Measurements from ENCODE around the gene MYL11.

Gene MYL11

GRCh38 chr16:30406795-30407101 is 32.1 kb downstream of the MYL11 start:
- H3K36me3 Mint-ChIP-seq (ENCODE audit: low read depth), result peaks cover 11% of the 10 kb centered on the region
- no peaks in the 10 kb centered on the region for H3K9me3 Mint-ChIP-seq
- peak overlapping the region; percentile 94 for H3K27ac Mint-ChIP-seq
- H3K4me1 Mint-ChIP-seq, result peaks cover 29% of the 10 kb centered on the region
- peak overlapping the region; percentile 87 for H3K4me3 Mint-ChIP-seq
- no peak for TF ChIP-seq CTCF (IDR thresholded peaks at IDR 0.05)
- DNase-seq, result no peak
- H3K27me3 Mint-ChIP-seq (ENCODE audit: low read depth, poor library complexity), result peaks cover 2% of the 10 kb centered on the region

GRCh38 chr16:30407102-30407803 is 32.7 kb downstream of the MYL11 start, which contains the start of gene ZNF771:
TSS of gene ZNF771 (plus strand) at chr16:30407606. CDS start at chr16:30408054, 448 bp downstream.
- peak within 1 kb of the TSS; percentile 94 for H3K27ac Mint-ChIP-seq
- H3K4me3 Mint-ChIP-seq, result peak within 1 kb of the TSS; percentile 87
- peaks cover 32% of the 10 kb centered on the region for H3K4me1 Mint-ChIP-seq
- peaks cover 16% of the 10 kb centered on the region for H3K36me3 Mint-ChIP-seq (ENCODE audit: low read depth)
- no peaks in the 10 kb centered on the region for H3K9me3 Mint-ChIP-seq
- DNase-seq, result peak; percentile 93
- TF ChIP-seq CTCF (IDR thresholded peaks at IDR 0.05), result peak; percentile 6
- H3K27me3 Mint-ChIP-seq (ENCODE audit: low read depth, poor library complexity), result peaks cover 2% of the 10 kb centered on the region

- Mint-ChIP-seq H3K4me1 (peaks cover 33% of the 10 kb centered on the region), H3K9me3 (no peaks in the 10 kb centered on the region), H3K4me3 (peak overlapping the region; percentile 82), H3K27ac (no peak overlapping the region), H3K36me3 (ENCODE audit: low read depth) (peaks cover 17% of the 10 kb centered on the region), H3K27me3 (ENCODE audit: low read depth, poor library complexity) (no peaks in the 10 kb centered on the region)
- no peak for TF ChIP-seq CTCF (IDR thresholded peaks at IDR 0.05)
- no peak for DNase-seq
Observed at GRCh38 chr16:30407804-30408534, 33.4 kb downstream of the MYL11 start.

GRCh38 chr16:30409125-30410060 is 34.8 kb downstream of the MYL11 start:
- Mint-ChIP-seq H3K27ac (peak overlapping the region; percentile 51), H3K4me3 (peak overlapping the region; percentile 82), H3K36me3 (ENCODE audit: low read depth) (peaks cover 29% of the 10 kb centered on the region), H3K9me3 (no peaks in the 10 kb centered on the region), H3K4me1 (peaks cover 33% of the 10 kb centered on the region), H3K27me3 (ENCODE audit: low read depth, poor library complexity) (no peaks in the 10 kb centered on the region)
- DNase-seq, result peak; percentile 96
- peak; percentile 92 for TF ChIP-seq CTCF (IDR thresholded peaks at IDR 0.05)

- DNase-seq, result no peak
- Mint-ChIP-seq H3K9me3 (no peaks in the 10 kb centered on the region), H3K27ac (no peak overlapping the region), H3K36me3 (ENCODE audit: low read depth) (peaks cover 44% of the 10 kb centered on the region), H3K27me3 (ENCODE audit: low read depth, poor library complexity) (peaks cover 6% of the 10 kb centered on the region), H3K4me1 (peaks cover 30% of the 10 kb centered on the region), H3K4me3 (no peak overlapping the region)
- TF ChIP-seq CTCF (IDR thresholded peaks at IDR 0.05), result no peak
Observed at GRCh38 chr16:30413112-30413806, 38.7 kb downstream of the MYL11 start.
